Lower lobe of right lung (tissue), 2 donors: ENCODE results near the gene C1orf56. TPM values are rescaled to one million over a fixed set of nuclear protein-coding genes. Genes with fewer than 3 reads are reported as not detected.
"Not testable (repeated sequence)": the region's sequence is repeated elsewhere in the genome, so short reads cannot be mapped to it uniquely, and the experiment has no call there.

Experiments used
- ATAC-seq, 2 donors: fragments of 200-7000 bp; cut with Tn5 transposase; one replicate each; pipeline ENCODE4 v1.9.1; 2020 to 2022; ENCODE audit warnings: mild to moderate bottlenecking in 2 of 2, moderate library complexity in 2 of 2
- DNase-seq: peaks from one replicate; pipeline ENCODE4 v3.0.0-alpha.2; 2020
- H3K27ac ChIP-seq: fragments of 200-600 bp; one replicate; pipeline ENCODE4 v1.8.0; 2022
- H3K27me3 ChIP-seq: fragments of 200-600 bp; one replicate; pipeline ENCODE4 v1.8.0; 2022; ENCODE audit warnings: low read depth
- H3K36me3 ChIP-seq: fragments of 200-600 bp; one replicate; pipeline ENCODE4 v1.8.0; 2022; ENCODE audit warnings: mild to moderate bottlenecking
- H3K4me1 ChIP-seq: fragments of 200-600 bp; one replicate; pipeline ENCODE4 v1.8.0; 2022
- H3K4me3 ChIP-seq: fragments of 200-600 bp; one replicate; pipeline ENCODE4 v1.8.0; 2022; ENCODE audit warnings: mild to moderate bottlenecking
- H3K9me3 ChIP-seq: fragments of 200-600 bp; one replicate; pipeline ENCODE4 v1.8.0; 2022
- intact Hi-C: fragments of 100-400 bp; cut with DNase I; formaldehyde crosslinking; loops from one replicate; pipeline ENCODE4 v1.11.0; 2022
- total RNA-seq: library from RNA; stranded (reverse); fragmentation: NEBNext Ultra II Directional; extraction: Animal tissue kit (Norgen Biotek cat#: 25700); gene quantifications from one replicate; pipeline ENCODE4 v1.2.1, GENCODE V29; 2021
- TF ChIP-seq, protein P1 (sequence below): fragments of 200-600 bp; IDR thresholded peaks from one replicate; pipeline ENCODE4 v1.8.0; 2022; ENCODE audit warnings: antibody characterized with exemption, mild to moderate bottlenecking
- donor health status: DM: no; HTN: yes; CAD: no; lungs with severe emphysema.

The C1orf56 gene
- total RNA-seq, 1 donor from 2014 or later, result 4.8 TPM

DNA sequence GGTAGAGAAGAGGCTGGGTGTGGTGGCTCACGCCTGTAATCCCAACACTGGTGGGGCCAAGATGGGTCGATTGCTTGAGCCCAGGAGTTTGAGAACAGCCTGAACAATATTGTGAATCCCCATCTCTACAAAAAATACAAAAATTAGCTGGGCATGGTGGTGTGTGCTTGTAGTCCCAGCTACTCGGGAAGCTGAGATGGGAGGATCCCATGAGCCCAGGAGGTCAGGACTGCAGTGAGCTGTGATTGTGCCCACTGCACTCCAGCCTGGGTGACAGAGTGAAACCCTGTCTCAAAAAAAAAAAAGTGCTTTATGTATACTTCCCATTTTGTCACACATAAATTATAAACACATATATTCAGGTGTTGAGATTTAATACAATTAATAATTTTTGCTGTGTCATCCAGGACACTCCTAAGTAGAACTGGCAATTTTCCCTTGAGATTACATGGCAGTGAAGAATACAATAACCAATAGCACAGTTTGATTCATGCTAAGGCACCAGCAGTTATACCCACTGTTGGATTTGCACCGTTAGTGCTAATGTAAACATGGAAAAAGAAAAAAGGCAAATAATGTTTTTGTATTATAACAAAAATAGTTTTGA lies 38.5 kb downstream of the C1orf56 start:
- H3K4me3 ChIP-seq, result no peak overlapping the region
- no peaks in the 10 kb centered on the region for H3K9me3 ChIP-seq
- no peak overlapping the region for H3K27ac ChIP-seq
- no peaks in the 10 kb centered on the region for H3K4me1 ChIP-seq
- H3K36me3 ChIP-seq, result no peaks in the 10 kb centered on the region
- H3K27me3 ChIP-seq, result no peaks in the 10 kb centered on the region
- ATAC-seq (no peak), DNase-seq (no peak)
- intact Hi-C loops, result no loop called here
- TF ChIP-seq, protein P1, sequence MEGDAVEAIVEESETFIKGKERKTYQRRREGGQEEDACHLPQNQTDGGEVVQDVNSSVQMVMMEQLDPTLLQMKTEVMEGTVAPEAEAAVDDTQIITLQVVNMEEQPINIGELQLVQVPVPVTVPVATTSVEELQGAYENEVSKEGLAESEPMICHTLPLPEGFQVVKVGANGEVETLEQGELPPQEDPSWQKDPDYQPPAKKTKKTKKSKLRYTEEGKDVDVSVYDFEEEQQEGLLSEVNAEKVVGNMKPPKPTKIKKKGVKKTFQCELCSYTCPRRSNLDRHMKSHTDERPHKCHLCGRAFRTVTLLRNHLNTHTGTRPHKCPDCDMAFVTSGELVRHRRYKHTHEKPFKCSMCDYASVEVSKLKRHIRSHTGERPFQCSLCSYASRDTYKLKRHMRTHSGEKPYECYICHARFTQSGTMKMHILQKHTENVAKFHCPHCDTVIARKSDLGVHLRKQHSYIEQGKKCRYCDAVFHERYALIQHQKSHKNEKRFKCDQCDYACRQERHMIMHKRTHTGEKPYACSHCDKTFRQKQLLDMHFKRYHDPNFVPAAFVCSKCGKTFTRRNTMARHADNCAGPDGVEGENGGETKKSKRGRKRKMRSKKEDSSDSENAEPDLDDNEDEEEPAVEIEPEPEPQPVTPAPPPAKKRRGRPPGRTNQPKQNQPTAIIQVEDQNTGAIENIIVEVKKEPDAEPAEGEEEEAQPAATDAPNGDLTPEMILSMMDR, result no peak

DNA sequence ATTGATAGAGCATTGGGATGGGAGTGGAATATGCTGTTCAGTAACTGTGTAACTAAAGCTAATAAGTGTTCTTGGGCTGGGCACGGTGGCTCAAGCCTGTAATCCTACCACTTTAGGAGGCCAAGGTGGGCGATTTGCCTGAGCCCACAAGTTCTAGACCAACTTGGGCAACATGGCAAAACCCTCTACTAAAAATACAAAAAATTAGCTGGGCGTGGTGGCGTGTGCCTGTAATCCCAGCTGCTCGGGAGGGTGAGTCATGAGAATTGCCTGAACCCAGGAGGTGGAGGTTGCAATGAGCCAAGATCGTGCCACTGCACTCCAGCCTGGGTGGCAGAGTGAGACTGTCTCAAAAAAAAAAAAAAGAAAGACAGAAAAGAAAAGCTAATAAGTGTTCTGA lies 49.9 kb downstream of the C1orf56 start:
- intact Hi-C loops, result loop anchor here (5.0 kb wide), 1 partner anchor 60 kb away; the partner anchor contains the start of gene TNFAIP8L2
- ATAC-seq, result not testable (repeated sequence)

DNA sequence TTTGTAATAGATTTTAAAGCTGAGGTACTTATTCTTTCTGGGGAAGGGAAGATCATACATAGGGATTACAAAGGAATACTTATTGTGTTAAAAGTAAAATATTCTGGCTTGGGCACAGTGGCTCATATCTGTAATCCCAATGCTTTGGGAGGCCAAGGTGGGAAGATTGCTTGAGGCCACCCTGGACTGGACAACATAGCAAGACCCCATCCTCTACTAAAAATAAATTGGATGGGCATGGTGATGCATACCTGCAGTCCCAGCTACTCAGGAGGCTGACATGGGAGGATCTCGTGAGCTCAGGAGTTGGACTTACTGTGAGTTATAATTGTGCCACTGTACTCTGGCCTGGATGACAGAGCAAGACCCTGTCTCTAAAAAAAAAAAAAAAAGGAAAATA lies 50.6 kb downstream of the C1orf56 start:
- TF ChIP-seq, protein P1, result no peak
- no peak for DNase-seq

More for the DNA sequence above, 49.9 kb downstream of the C1orf56 start:
- not testable (repeated sequence) for H3K27ac ChIP-seq, H3K9me3 ChIP-seq, H3K4me3 ChIP-seq, DNase-seq, H3K4me1 ChIP-seq, H3K27me3 ChIP-seq
- H3K36me3 ChIP-seq, result peaks cover 12% of the 10 kb centered on the region

More for the DNA sequence above, 50.6 kb downstream of the C1orf56 start:
- no peak for ATAC-seq
- Histone ChIP-seq H3K9me3 (no peaks in the 10 kb centered on the region), H3K27ac (no peak overlapping the region), H3K27me3 (no peaks in the 10 kb centered on the region), H3K4me1 (no peaks in the 10 kb centered on the region), H3K4me3 (no peak overlapping the region), H3K36me3 (peaks cover 12% of the 10 kb centered on the region)
- intact Hi-C loops, result loop anchor here (5.0 kb wide), 1 partner anchor 59 kb away; the partner anchor contains the start of gene TNFAIP8L2

Other genes with a start within 250 kb of the C1orf56 start
- gene CTSK, start 239.5 kb upstream of the C1orf56 start, total RNA-seq, result 29.4 TPM
- gene ARNT, start 171.2 kb upstream of the C1orf56 start, total RNA-seq, result 52.7 TPM
- gene CTXND2, start 160.6 kb upstream of the C1orf56 start, total RNA-seq, result not detected
- 47.5 TPM for gene SETDB1, start 121.4 kb upstream of the C1orf56 start, total RNA-seq
- 297 TPM for gene CERS2, start 72.9 kb upstream of the C1orf56 start, total RNA-seq
- gene ANXA9, start 65.5 kb upstream of the C1orf56 start, total RNA-seq, result 0.68 TPM
- 27.8 TPM for gene MINDY1, start 40.8 kb upstream of the C1orf56 start, total RNA-seq
- gene PRUNE1, start 39.3 kb upstream of the C1orf56 start, total RNA-seq, result 21.4 TPM
- 8.2 TPM for gene BNIPL, start 11.2 kb upstream of the C1orf56 start, total RNA-seq
- gene CDC42SE1, start 11.9 kb downstream of the C1orf56 start, total RNA-seq, result 114 TPM
- gene MLLT11, start 12.6 kb downstream of the C1orf56 start, total RNA-seq, result 0.56 TPM
- 14.1 TPM for gene GABPB2, start 23.0 kb downstream of the C1orf56 start, total RNA-seq
- 6.4 TPM for gene SEMA6C, start 98.9 kb downstream of the C1orf56 start, total RNA-seq
- 17.8 TPM for gene TNFAIP8L2, start 108.9 kb downstream of the C1orf56 start, total RNA-seq
- gene LYSMD1, start 118.2 kb downstream of the C1orf56 start, total RNA-seq, result 6.5 TPM
- gene SCNM1, start 118.4 kb downstream of the C1orf56 start, total RNA-seq, result 38.4 TPM
- gene TMOD4, start 128.2 kb downstream of the C1orf56 start, total RNA-seq, result 2.1 TPM
- 45.3 TPM for gene VPS72, start 142.4 kb downstream of the C1orf56 start, total RNA-seq
- 47.9 TPM for gene PIP5K1A, start 150.8 kb downstream of the C1orf56 start, total RNA-seq
- 106 TPM for gene PSMD4, start 207.0 kb downstream of the C1orf56 start, total RNA-seq
- 23.7 TPM for gene ZNF687, start 234.5 kb downstream of the C1orf56 start, total RNA-seq